Mononuclear cell (primary cell): ENCODE results near the gene CEP170. TPM values are rescaled to one million over a fixed set of nuclear protein-coding genes. Genes with fewer than 3 reads are reported as not detected.

Experiments used
- H3K27me3 ChIP-seq: 2 replicates; pipeline ENCODE4 v1.6.0; 2011; ENCODE audit warnings: low read length, control low read depth; ENCODE audit not compliant: insufficient read depth
- H3K4me1 ChIP-seq: 2 replicates; pipeline ENCODE4 v1.5.1; 2011; ENCODE audit warnings: mild to moderate bottlenecking, low read length, control low read depth; ENCODE audit not compliant: insufficient read depth
- H3K4me3 ChIP-seq: 2 replicates; pipeline ENCODE4 v1.5.1; 2011; ENCODE audit warnings: mild to moderate bottlenecking, low read length, moderate library complexity
- H3K9me3 ChIP-seq: 2 replicates; pipeline ENCODE4 v1.5.1; 2011; ENCODE audit warnings: low read depth, mild to moderate bottlenecking, control low read depth, low read length
- total RNA-seq: library from RNA; depleted of rRNA; stranded (reverse); fragments of >200 nt; gene quantifications from one replicate; pipeline ENCODE4 v1.2.3, GENCODE V29; 2012

CEP170 gene
- total RNA-seq, 1 donor: 50.8 TPM

DNA sequence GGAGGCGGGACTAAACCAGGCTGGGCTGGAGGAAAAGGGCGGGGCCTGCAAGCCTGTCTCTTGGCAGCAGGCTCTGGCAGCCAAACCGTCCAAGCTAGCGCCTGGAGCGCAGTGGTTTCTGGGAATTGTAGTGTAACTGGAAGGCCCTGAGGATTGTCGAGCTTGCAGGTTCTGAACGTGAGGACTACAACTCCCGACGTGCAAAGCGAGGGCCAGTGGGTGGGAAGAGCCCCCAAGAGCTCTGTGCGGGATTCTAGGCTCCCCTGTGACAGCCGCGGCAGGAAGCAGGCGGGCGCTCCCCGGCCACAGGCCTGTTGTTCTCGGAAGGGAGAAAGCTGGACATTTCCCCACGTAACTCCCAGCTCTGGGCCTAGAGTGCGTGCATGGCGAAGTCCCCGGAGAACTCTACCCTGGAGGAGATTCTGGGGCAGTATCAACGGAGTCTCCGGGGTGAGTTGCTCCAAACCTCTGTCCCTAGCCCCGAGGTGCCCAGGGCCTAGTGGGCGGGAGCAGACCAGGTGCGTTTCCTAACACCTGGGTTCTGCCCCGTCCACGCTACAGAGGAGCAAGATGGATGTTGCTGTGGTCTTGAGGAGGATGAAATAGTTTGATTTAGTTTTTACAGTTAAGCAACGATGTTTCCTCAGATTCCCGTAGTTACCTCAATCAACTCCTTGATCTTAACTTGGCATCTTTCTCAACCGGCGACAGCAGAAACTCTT is 871 bp upstream of the CEP170 start, which contains the start of gene SDCCAG8:
SDCCAG8 (plus strand) TSS at position 251 of the 722 bp plus-strand sequence; CDS start at position 384, 133 bp downstream.
- no peaks in the 10 kb centered on the region for H3K9me3 ChIP-seq
- peak within 1 kb of the TSS; percentile 87 for H3K4me3 ChIP-seq
- peaks cover 27% of the 10 kb centered on the region for H3K4me1 ChIP-seq
- no peaks in the 10 kb centered on the region for H3K27me3 ChIP-seq

DNA sequence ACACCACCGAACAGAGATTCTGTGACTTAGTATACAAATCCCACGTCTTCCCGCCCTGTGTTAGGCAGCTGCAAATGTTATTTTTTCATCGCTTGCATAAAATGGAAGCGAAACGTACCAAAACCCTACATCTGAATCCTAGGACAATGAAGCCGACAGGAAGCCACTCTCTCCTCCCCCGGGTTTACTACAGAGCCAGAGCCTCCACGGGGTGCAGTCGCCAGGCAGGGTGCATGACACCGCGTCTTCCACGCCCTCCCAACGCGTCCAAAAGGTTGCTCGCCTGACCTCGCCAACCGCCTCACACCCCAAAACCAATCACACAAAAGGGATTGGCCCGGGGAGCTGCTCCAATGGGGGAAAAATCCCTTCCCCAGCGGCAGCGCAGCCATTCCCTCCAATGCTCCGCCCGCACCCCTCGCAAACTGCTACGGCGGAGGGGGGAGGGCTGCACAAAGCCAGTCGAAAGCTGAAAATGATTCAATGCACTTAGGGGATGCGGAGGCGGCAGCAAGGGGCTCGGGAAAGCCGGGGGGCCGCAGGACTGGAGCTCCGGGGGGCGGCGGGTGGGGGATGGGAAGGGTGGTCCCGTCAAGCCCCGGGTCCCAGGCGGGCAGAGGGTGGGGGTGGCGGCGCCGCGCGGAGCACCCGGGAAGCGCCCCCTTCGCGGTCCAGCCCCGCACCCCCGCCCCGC is 701 bp downstream of the CEP170 start:
- Histone ChIP-seq H3K4me1 (peaks cover 20% of the 10 kb centered on the region), H3K27me3 (no peaks in the 10 kb centered on the region), H3K4me3 (peak overlapping the region; percentile 87), H3K9me3 (no peaks in the 10 kb centered on the region)

DNA sequence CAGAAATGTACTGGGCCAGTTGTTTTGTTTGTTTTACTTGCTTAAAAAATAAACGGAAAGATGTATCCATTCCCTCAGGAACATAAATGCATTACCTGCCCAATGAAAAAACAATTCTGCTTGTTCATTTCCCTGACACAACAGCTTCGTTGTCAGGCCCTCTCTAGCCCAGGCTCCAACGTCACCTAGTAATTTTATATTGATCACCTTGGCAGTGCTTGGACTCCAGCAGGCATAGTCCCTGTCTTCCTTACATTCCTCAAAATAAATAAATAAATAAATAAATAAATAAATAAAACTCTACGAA is 1.2 kb downstream of the CEP170 start:
- Histone ChIP-seq H3K4me1 (peaks cover 20% of the 10 kb centered on the region), H3K9me3 (no peaks in the 10 kb centered on the region), H3K27me3 (no peaks in the 10 kb centered on the region), H3K4me3 (peak overlapping the region; percentile 87)

DNA sequence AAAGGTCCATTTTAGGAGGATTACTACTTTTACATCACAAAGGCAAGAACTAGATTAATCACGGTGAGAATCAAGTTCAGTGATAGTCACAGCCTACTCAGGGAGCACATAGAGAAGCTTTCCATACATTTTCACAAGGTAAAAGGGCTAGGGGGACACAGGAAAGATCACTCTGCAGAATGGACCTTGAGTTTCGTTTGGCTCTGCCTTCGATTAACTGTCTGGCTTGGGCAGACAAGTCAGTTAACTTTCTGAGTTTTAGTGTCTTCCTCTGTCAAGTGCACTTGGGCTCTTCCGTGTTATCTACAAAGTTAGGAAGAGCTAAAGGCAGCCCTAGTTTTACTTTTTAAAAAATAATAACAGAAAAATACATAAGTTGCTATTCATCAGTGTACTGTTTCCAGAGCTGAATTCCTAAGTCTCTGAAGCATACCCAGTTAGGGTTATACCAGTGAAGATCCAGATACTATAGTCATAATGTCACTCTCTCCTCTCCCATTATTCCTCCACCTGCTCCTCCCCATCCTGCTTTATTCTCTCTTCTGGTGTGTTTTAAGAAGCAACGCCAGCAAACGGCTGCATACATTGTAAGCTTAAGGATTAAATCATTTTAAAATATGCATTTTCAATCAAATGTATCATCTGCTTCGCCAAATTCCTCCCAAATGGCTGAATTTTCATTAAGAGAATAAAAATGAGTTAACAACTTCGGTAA is 1.7 kb downstream of the CEP170 start:
- Histone ChIP-seq H3K27me3 (no peaks in the 10 kb centered on the region), H3K4me1 (peaks cover 25% of the 10 kb centered on the region), H3K4me3 (peak overlapping the region; percentile 87), H3K9me3 (no peaks in the 10 kb centered on the region)

DNA sequence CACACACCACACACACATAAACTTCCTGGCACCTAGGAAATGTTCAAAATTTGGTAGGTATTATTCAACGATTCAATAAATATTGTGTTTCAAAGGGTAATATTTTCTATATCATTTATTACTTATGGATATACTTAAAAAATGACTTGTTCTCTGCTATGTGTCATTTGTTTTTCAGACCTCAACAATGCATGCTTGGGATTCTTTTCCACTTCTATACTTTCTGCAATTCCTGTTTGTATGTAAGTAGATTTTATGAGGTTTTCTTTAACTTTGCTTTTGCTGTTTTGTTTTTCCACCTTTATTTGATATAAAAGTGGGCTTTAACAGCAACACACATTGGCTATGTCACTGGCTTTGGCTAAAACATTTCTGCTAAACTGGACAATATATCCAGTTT is 3.5 kb downstream of the CEP170 start:
- no peaks in the 10 kb centered on the region for H3K27me3 ChIP-seq
- H3K4me1 ChIP-seq: peaks cover 38% of the 10 kb centered on the region
- H3K9me3 ChIP-seq: no peaks in the 10 kb centered on the region
- H3K4me3 ChIP-seq: no peak overlapping the region

DNA sequence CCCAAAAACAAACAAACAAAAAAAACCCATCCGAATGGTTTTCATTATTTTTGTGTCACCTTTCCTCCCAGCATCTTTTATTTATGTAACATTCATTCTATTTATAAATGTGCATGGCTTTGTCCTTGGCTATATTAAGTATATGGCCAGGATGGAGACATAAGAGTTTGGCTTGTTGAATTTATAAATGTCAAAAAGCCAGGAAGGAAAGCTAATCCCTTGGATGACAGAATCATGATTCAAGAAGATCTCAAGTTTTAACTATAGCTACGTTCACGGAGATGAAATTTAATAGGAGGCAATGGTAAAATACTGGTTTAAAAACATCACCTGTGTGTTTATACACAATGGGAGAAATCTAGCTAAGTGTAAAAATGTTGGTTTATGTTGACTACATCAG is 5.0 kb downstream of the CEP170 start:
- Histone ChIP-seq H3K4me1 (peaks cover 45% of the 10 kb centered on the region), H3K27me3 (no peaks in the 10 kb centered on the region), H3K9me3 (no peaks in the 10 kb centered on the region), H3K4me3 (no peak overlapping the region)

DNA sequence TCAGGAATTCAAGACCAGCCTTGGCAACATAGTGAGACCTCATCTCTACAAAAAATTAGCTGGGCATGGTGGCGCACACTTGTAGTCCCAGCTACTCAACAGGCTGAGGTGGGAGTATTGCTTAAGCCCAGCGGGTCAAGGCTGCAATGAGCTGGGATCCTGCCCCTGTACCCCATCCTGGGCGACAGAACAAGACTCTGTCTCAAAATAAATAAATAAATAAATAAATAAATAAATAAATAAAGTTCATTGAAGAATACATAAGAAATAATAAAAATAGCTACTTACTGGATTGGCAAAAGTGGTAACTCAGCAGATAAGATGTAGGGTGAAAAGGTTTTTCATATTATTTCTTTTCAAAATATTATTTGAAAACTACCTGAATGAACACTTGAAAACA is 5.9 kb downstream of the CEP170 start:
- H3K4me1 ChIP-seq: peaks cover 48% of the 10 kb centered on the region
- no peaks in the 10 kb centered on the region for H3K27me3 ChIP-seq
- H3K9me3 ChIP-seq: no peaks in the 10 kb centered on the region
- H3K4me3 ChIP-seq: no peak overlapping the region

DNA sequence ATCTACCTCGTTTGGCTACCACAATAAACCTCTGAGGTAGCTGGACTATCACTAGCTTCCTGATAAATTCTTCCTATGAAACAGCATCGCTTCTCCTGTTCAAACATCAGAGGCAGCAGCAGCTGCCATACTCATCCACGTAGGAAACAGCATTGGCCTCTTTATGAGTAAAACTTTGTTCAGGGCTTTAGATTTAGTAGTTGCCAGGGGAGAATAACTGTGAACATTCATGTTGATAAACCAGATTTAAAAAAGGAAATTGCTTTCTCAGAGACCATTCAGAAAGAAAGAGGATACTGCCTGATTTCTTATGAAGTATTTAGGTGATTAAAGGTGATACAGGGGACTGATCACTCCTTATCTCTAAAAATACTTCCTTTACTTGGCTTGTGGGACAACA is 7.2 kb downstream of the CEP170 start:
- Histone ChIP-seq H3K4me3 (no peak overlapping the region), H3K4me1 (peaks cover 42% of the 10 kb centered on the region), H3K27me3 (no peaks in the 10 kb centered on the region), H3K9me3 (no peaks in the 10 kb centered on the region)

DNA sequence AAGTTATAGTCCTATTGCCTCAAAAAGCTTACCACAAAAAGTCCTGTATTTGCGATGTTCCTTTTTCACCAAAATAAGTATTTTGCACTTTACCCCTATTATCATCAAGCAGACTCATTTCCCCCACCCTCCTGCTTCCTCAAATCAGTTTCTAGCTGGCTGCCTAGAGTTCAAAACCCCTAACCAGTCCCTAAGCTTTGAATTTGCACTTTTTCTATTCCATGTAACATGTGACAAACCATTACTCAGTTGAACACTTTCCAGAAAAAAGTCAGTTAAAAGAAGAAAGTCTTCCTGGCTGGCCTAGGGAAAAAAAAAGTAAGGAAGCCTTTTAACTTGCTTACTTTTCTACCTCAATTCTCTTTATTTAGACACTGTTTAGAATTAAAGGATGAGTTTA is 8.2 kb downstream of the CEP170 start:
- H3K9me3 ChIP-seq: no peaks in the 10 kb centered on the region
- no peak overlapping the region for H3K4me3 ChIP-seq
- H3K27me3 ChIP-seq: no peaks in the 10 kb centered on the region
- peaks cover 42% of the 10 kb centered on the region for H3K4me1 ChIP-seq

DNA sequence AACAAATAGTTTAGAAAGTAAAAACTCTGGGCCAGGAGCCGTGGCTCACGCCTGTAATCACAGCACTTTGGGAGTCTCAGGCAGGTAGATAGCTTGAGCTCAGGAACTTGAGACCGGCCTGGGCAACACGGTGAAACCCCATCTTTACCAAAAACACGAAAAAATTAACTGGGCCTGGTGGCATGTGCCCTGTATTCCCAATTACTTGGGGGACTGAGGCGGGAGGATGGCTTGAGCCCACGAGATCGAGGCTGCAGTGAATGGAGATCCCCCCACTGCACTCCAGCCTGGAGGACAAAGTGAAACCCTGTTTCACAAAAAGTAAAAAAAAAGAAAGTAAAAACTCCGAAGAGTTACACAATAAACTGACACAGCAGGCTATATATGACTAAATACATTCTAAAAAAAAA is 10.6 kb downstream of the CEP170 start:
- Histone ChIP-seq H3K9me3 (no peaks in the 10 kb centered on the region), H3K4me1 (peaks cover 42% of the 10 kb centered on the region), H3K4me3 (no peak overlapping the region)

DNA sequence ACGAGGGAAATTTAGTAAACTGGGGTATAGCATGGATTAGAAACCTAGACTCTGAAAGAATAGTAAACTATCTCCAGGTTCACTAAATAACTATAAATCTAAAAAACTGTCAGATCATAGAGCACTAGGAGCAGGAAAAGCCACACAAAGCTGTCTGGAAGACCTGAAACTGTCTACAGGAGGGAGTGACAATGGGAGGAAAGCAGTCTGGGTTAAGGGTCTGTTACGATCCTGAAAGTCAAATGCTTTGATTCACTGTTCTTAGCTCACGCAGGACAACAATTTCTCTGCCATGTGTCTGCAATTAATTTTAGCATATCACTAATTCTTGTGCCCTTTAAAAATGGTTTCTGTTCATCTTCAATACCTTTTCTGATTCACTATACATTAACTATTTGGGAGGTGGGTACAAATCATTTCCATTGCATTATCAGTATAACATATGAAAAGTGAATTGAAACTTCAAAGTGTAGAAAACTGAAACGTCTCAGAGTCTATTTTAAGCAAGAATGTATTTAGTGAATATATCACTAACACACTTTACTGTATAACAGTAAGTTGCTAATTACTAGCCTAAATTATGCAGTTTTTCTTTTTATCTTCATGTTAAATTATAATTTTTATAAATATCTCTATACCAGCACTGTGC is 18.4 kb downstream of the CEP170 start:
- H3K27me3 ChIP-seq: no peaks in the 10 kb centered on the region
- H3K9me3 ChIP-seq: no peaks in the 10 kb centered on the region
- no peaks in the 10 kb centered on the region for H3K4me1 ChIP-seq
- H3K4me3 ChIP-seq: no peak overlapping the region

More for the DNA sequence above, 10.6 kb downstream of the CEP170 start:
- no peaks in the 10 kb centered on the region for H3K27me3 ChIP-seq

DNA sequence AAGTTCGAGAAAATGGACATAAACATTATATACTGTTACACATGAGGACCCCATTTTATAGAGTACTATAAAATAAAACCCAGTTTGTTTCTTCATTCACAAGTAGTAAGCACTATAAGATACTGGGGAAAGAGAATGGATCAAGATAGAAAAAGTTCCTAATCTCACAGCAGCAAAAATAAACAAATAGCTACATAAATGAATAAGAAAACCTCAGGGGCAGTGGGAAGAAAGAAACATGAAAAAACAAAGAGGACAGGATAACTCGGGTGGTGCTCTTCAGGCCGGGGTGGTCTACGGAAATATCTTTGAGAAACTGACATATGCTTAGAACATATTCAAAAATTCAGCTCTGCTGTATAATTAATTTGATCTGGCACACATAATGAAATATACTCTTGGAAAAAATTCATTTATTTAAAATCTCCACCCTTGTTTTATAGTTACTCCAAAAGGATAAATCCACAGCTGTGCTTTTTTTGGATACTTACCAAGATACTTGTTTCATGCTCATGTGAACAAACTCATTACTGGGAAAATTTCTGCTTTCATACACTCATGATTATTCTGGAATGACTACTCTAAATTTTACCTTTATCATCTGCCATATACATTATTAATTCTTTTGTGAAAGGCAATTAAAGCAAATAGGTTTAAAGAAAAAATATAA is 20.0 kb downstream of the CEP170 start:
- H3K9me3 ChIP-seq: peaks cover 15% of the 10 kb centered on the region
- H3K4me3 ChIP-seq: no peak overlapping the region
- H3K4me1 ChIP-seq: no peaks in the 10 kb centered on the region
- no peaks in the 10 kb centered on the region for H3K27me3 ChIP-seq

DNA sequence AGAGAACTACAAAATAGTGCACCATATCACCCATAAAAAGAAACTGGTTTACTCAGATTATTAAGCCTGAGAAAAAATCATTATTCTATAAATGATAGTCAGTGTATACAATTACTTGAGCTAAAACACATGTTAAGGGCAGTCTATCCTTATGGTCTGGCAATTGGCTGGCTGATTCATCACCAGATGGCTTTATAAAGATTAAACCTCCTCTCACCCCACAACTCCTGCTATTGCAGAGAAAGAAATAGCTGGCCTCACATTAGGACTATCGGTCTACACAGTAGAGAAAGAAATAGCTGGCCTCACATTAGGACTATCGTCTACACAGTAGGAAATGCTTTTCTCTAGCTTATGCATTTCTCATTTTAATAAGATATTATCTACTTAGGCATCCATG is 21.2 kb downstream of the CEP170 start:
- H3K4me1 ChIP-seq: no peaks in the 10 kb centered on the region

DNA sequence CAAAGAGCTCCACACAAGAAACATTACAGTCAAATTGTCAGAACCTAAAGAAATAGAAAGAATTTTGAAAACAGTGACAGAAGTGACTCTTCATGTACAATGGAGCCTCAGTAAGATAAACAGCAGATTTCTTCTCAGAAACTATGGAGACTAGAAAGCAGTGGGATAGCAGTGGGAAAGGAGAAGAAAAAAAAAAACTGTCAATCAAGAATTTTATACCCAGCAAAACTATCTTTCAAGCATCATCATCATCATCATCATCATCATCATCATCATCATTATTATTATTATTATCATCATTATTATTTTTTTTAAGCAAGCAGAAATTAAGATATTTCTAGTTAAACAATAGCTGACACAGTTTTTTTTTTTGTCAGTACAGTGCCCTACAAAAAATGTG is 24.2 kb downstream of the CEP170 start:
- no peaks in the 10 kb centered on the region for H3K27me3 ChIP-seq
- no peak overlapping the region for H3K4me3 ChIP-seq
- H3K4me1 ChIP-seq: no peaks in the 10 kb centered on the region
- H3K9me3 ChIP-seq: peaks cover 30% of the 10 kb centered on the region

More for the DNA sequence above, 21.2 kb downstream of the CEP170 start:
- Histone ChIP-seq H3K4me3 (no peak overlapping the region), H3K27me3 (no peaks in the 10 kb centered on the region), H3K9me3 (peaks cover 27% of the 10 kb centered on the region)
